HG03175 (cell line): ENCODE results near the gene MYO1F.
"Not testable (repeated sequence)": the region's sequence is repeated elsewhere in the genome, so short reads cannot be mapped to it uniquely, and the experiment has no call there.

Experiments used
- ATAC-seq: cut with Tn5 transposase; IDR thresholded peaks from one replicate; pipeline ENCODE4 v1.9.1; 2021; ENCODE audit warnings: mild to moderate bottlenecking, moderate library complexity; ENCODE audit not compliant: unreplicated experiment

MYO1F gene

DNA sequence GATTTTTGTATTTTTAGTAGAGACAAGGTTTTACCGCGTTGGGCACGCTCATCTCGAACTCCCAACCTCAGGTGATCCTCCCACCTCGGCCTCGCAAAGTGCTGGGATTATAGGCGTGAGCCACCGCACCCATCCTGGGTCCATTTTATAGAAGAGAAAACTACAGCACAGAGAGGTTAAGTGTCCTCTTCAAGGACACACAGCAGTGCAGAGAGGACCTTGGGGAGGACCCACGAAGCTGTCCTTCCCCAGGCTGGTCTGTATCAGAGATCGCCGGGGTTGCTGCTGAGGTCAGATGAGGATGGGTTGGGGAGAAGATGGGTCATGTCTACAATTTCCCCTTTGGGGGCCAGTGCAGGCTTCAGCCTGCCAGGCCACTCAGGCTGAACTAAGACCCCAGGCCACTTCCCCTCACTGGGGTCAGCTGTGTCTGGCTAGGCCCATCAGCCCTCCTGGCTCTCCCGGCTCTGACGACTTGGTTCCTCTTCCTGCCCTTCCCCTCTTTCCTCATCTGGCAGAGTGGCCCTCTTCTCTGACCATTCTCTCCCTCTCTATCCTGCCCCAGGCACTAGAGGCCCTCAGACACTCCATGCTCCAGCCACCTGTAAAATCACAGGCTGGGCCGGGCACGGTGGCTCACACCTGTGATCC lies 9.6 kb downstream of the MYO1F start:
- no peak for ATAC-seq

DNA sequence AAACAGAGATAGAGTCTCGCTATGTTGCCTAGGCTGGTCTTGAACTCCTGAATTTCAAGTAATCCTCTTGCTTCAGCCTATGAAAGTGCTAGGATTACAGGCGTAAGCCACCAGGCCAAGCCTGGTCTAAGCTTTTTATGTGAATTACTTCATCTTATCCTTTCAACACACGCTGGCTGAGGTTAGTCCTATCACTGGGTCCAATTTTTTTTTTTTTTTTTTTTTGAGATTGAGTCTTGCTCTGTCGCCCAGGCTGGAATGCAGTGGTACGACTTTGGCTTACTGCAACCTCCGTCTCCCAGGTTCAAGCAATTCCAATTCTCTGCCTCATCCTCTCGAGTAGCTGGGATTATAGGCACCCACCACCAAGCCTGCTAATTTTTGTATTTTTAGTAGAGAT lies 10.4 kb downstream of the MYO1F start:
- ATAC-seq: no peak

DNA sequence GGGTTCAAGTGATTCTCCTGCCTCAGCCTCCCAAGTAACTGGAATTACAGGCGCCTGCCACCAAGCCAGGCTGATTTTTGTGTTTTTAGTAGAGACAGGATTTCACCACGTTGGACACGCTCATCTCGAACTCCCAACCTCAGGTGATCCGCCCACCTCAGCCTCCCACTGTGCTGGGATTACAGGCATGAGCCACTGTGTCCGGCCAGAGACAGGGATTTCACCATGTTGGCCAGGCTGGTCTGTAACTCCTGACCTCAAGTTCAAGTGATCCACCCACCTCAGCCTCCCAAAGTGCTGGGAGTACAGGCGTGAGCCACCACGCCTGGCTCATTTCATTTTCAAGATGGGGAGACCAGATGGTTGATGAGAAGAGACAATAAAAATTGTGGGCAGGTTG lies 12.4 kb downstream of the MYO1F start:
- ATAC-seq: not testable (repeated sequence)

DNA sequence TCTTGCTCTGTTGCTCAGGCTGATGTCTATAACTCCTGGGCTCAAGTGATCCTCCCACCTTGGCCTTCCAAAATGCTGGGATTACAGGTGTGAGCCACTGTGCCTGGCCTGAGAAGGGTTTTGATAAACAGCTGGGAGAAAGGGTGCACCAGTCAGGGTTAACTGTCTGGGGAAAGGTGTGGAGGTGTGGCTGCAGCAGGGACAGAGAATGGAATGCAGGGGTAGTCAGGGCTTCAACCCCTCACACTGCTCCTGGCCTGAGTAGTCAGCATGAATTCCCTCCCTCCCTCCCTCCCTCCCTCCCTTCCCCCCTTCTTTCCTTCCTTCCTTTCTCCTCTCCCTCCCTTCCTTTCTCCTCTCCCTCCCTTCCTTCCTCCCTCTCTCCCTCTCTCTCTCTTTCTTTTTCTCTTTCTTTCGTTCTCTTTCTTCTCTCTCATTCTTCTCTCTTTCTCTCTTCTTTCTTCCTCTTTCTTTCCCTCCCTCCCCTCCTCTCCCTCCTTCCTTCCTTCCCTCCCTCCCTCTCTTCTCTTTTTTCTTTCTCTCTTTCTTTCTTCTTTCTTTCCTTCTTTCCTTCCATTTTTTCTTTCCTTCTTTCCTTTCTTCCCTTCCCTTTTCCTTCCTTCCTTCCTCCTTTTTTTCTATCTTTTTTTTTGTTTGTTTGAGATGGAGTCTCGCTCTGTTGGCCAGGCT lies 16.0 kb downstream of the MYO1F start:
- ATAC-seq: no peak

DNA sequence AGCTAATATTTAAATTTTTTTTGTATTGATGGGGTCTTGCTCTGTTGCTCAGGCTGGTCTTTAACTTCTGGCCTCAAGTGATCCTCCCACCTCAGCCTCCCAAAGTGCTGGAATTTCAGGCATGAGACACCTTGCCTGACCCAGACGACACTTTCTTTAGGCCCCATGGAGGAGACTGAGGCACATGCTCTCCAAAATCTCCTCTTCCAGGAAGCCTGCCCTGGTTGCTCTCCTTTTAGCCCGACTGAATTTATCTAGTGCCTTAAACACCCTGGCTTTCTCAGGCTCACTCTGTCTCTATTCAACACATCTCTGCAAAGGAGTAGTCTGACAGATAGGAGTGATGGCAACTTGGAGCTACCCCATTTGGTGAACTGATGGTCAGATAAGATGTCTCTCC lies 18.9 kb downstream of the MYO1F start:
- no peak for ATAC-seq

DNA sequence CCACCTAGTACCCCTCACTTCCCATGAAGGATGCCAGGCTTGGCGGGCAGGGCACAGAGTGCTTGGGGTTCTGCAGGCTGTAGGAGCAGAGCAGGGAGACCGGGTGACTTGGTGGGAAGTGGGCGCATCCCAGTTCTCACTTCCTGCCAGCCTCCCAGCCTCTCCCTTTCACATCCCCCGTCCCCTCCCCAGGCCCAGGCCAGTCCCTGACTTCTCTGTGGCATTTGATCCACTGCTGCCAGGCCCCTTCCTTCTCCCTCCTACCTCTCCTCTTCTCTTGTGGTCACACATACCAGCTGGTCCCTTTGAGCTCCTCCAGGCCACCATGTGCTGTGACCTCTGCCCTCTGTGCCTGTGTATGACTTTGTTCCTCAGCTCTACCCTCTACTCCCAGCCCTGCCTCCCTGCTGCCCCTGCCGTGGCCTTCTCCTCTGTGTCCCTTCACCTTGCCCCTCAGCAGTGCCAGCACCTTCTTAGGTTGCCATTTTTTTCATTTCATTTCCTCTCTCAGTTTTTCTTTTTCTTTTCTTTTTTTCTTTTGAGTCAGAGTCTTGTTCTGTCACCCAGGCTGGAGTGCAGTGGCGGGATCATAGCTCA lies 19.5 kb downstream of the MYO1F start:
- ATAC-seq: no peak

DNA sequence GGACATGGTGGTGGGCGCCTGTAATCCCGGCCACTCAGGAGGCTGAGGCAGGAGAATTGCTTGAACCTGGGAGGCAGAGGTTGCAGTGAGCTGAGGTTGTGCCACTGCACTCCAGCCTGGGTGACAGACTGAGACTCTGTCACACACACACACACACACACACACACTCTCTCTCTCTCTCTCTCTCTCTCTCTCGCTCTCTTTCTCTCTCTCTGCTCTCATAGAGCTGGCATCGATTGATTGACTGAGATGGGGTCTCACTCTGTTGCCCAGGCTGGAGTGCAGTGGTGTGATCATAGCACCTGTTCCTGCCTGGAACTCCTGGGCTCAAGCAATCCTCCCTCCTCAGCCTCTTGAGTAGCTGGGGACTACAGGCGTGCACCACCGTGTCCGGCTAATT lies 23.5 kb downstream of the MYO1F start:
- not testable (repeated sequence) for ATAC-seq

DNA sequence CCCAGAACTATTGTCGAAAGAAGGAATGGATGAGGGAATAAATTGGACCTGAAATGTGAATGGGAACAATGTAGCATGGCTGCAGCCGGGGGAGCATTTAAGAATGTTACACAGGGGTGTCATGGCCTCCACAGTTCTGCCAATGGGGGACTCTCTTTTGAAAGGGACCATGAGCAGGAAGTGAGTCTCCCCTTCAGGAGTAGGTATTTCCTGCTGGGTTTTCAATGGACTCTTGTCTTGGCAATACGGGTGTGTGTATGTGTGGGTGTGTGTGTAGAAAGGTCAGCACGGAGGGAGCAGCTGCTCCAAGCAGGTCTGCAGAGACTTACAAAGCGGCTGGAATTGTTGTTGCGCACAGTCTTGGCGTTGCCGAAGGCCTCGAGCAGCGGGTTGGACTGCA lies 24.4 kb downstream of the MYO1F start:
- ATAC-seq: no peak

DNA sequence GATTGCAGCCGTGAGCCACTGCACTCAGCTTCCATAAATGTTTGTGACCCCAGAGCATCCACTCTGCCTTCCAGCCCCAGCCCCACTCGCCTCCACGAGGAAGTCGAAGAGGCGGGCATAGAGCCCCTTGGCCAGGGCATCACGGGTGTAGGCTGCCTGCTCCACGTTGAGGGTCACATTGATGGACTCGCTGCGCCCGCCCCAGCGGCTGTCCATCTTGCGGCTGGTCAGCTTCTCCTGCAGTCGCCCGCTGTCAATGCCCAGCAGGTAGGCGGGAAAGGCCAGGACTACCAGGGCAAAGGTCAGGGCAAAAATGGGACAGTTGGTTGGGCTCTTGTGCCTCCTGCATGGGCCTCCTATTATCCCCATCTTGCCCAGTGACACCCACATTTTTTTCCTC lies 27.2 kb downstream of the MYO1F start:
- no peak for ATAC-seq

DNA sequence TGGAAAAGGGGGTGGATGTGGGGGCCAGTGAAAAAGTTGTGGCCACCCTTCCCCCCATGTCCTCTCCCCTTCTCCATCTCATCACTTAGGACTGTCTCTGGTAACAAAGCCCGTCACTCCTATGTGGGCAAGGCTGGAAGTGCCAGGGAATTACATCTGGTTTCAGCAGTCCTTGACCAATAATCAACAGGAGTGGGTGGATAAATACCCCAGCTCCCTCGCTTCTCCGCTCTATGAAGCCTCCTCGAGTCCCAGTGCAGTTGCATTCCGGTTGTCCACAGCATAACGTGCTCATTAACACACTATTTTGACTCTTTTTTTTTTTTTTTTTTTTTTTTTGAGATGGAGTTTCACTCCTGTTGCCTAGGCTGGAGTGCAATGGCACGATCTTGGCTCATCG lies 31.5 kb downstream of the MYO1F start:
- ATAC-seq: no peak

DNA sequence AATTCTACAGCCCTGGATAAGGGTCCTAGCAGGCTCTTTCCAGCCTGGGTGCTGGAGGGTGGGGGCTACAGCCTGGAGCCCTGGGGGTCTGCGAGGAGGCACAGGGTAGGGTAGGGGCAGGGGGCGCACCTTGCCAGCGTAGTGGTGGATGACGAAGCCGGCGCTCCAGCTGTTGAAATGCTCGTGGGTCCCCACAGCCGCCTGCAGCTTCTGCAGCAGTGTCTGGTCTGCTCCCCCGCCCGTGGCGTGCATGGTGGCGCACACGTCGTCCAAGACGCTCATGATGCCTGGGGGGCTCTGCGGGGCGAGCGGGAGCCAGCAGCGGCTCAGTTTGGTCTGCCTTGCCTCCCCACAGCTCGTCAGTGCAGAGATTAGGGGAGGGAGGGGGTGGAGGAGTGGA lies 33.1 kb downstream of the MYO1F start:
- ATAC-seq: no peak

DNA sequence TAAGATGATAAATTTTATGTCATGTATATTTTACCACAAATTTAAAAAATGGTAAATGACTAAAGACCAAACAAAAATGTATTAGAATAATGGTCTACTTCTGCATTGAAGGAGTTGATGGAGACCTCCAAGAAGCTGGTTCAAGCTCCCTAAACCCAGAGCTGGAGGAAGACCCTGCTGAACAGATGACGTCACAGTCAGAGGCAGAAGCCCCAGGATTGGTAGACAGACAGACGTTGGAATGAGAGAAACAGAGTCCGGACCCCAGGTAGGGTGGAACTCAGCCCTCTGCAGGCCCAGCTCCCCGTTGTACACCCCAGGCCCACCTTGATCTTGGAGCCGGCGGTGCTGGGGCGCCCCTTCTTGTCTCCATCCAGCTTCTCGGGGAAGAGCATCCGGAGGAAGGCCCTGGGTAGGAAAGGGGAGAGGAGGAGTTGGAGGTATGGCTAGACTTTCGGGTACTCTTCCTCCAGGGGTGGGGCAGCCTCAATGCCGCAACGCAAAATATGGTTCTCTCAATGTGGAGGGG lies 37.6 kb downstream of the MYO1F start:
- ATAC-seq: no peak

DNA sequence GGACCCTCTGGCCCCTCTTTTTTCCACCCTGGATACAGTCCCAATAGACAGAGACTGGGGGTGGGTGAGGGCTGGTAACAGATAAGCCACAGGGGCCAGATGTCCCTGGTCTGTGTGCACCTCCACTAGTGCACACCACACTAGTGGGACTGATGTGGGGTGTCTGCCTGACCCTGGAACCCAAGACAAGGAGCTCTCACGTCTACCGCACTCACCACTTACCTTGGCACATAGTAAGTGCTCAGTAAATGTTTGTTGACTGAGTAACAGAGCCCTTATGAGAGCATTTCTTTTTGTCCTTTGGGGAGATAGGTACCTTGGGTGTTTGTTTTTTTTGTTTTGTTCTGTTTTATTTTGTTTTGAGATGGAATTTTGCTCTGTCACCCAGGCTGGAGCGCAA lies 40.1 kb downstream of the MYO1F start:
- ATAC-seq: no peak

DNA sequence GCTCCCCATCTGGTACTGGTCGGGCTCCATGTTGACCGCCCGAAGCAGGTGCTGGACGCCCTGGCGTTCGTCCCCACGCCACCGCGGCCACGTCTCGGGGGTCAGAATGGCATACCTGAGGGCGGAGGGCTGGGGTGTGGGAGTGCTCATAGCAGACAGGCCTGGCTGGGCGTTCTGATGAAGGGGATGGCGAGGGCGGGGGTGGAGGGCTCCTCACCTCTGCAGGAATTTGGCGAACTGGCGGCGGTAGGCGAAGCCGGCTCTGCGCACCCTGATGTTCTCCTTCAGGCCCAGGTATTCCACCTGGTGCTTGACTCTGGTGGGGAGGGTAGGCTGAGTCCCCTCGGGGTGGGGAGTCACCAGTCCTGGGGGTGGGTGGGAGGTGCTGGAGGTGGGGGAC lies 41.0 kb downstream of the MYO1F start:
- ATAC-seq: no peak

DNA sequence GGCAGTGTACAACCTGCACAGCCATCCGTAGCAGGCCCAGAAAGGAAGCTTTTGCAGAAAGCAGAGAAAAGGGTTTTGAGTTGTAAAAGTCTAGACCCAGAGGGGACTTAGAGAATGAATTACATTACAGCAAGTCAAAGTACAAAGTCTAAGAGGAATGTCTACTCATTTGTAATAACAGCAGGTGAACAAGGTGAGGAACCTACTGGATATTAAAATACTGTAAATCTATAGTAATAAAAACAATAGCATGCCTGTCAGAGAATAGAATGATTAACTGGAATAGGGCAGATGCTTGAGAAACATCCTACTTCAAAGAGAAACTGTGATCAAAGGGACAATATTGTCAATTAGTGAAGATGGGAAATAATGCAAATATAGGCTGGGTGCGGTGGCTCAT lies 45.0 kb downstream of the MYO1F start:
- ATAC-seq: no peak

DNA sequence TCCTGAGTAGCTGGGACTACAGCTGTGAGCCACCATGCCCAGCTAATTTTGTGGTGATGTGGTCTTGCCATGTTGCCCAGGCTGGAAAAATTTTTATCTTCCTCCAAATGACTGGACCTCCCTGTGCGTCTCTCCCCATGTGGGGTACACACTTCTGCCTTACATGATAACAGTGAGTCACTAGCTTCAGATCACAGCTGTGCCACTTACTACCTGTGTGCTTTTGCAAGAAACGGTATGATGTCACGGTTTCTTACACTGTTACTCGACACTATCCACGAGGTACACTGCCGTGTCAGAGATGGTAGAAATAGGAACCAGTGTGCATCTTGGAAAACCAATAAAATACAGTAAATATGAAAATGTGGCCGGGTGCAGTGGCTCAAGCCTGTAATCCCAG lies 45.8 kb downstream of the MYO1F start:
- no peak for ATAC-seq

DNA sequence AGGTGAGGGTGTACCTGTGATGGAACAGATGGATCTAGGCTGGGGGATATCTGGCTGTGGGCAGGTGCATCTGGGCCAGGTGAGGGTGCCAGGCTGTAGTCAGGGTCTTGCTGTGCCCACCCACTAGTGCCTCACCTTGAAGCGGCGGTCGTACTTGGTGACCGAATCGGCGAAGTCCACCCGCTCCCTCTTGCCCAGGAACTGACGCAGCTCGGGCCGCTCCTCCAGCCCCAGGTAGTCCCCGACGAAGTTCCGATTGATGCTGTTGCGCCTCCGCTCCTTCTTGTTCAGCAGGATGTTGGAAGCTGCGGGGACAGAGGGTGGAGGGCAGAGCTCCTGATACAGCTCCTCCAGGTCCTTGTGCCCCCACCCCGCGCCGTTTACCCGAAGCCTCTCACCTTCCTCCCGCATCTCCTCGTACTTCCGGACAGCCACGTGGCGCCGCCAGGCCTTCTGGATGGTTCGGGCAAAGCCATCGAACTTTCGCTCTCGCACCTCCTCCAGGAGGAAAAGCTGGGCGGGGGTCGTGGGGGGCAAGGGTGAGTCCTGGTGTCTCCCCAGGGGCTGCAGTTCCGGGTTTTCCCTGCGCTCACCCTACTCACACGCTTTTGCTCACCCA lies 47.1 kb downstream of the MYO1F start:
- no peak for ATAC-seq

DNA sequence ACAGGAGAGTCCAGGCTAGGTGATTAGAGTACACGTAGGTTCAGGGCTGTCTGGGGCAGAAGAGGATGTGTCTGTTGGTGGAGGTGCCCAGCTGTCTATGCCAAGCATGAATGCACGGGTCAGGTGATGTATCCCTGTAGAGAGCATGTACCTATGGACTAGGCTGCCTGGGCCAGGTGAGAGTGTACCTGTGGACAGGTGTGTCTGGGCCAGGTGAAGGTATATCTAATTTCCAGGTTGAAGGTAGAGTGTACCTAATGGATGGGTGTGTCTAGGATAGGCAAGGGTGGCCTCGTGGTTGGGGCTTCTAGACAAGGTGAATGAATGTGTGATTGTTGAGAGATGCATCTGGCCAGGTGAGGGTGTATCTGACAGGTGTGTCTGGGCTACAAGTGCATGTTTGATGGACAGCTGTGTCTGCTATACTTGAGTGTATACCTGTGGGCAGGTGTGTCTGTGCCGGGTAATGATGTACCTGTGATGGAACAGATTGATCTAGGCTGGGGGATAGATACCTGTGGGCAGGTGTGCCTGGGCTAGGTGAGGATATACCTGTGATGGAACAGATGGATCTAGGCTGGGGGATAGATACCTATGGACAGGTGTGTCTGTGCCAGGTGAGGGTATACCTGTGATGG lies 47.8 kb downstream of the MYO1F start:
- ATAC-seq: no peak

DNA sequence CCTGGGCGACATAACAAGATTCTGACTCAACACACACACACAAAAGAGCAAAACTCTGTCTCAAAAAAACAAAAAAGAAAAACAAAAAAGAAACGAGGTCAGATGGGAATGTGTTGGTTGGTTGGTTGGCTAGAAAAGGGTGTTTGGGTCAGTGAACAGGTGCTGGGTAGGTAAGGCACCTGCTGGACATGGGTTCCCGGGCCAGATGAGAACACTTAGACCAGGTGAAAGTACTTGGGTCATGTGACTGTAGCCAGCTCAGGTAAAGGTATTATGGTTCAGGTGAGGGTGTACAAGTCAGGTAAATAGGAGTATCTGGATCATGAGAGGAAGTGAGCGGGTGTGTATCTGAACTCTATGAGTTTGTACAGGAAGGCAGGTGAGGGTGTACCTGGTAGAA lies 48.7 kb downstream of the MYO1F start:
- ATAC-seq: no peak

DNA sequence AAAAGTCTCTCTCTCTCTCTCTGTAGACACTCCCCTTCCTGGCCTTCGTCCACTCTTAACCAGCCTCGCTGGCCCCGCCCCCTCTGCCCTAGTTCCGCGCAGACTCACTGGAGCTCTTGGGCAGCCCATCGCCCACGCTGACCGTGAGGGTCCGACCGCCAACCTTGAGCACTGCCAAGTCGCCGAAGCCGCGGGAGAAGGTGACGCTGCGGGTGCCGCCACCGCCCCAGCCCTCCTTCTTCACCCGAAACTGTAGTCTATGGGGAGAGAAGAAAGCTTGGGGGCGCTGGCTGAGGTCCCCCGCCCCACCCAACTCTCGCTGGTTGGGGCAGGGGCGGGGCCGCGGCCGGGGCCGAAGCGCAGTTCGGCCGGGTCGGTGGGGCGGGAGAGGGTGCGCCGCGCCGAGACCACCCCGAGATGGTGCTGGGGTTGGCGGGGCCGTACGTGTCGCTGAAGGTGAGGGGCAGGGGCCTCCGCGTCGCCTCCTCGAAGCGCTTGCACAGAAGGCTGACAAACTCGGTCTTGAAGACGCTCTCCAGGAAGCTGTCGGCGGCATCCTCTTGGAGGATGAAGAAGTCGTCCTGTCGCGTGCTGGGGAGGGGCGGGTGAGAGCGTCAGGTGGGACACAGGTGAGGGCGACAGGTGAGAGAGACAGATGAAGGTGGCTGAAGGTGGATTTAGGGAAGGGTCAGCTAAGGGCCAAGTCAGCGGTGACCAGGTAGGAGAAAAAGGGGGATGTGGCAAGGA lies 50.7 kb downstream of the MYO1F start:
- no peak for ATAC-seq

DNA sequence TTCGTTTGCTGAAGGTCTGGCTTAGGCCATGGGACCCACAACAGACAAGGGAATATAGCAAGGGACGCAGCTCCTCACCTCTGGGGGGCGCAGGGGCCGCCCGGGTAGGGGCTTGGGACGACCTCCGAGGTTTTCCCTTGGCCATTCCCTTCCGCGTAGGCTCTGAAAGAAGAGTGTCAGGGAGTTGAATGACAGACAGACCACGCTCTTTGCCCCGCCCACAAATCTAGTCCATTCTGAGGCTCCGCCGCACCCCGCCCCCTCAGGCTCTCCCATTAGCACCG lies 51.9 kb downstream of the MYO1F start:
- ATAC-seq: no peak
